IPS-18c (cell line): Measurements from ENCODE around the gene NSMCE4A.
"Not testable (repeated sequence)": the region's sequence is repeated elsewhere in the genome, so short reads cannot be mapped to it uniquely, and the experiment has no call there.

Experiments used
- H3K4me3 ChIP-seq: 2 replicates; pipeline ENCODE4 v1.7.0; 2013; ENCODE audit warnings: low read depth, mild to moderate bottlenecking, low read length, moderate library complexity; ENCODE audit not compliant: insufficient read depth
- H3K9me3 ChIP-seq: one replicate; pipeline ENCODE4 v1.6.1; 2013; ENCODE audit warnings: mild to moderate bottlenecking, low read length, moderate library complexity; ENCODE audit not compliant: control insufficient read depth, insufficient read depth

Gene NSMCE4A

GRCh38 chr10:121956111-121957061 is 18.6 kb downstream of the NSMCE4A start:
- Histone ChIP-seq H3K9me3 (no peaks in the 10 kb centered on the region), H3K4me3 (no peak overlapping the region)

GRCh38 chr10:121952226-121952625 is 22.8 kb downstream of the NSMCE4A start:
- H3K9me3 ChIP-seq, result no peaks in the 10 kb centered on the region
- H3K4me3 ChIP-seq, result no peak overlapping the region

- no peaks in the 10 kb centered on the region for H3K9me3 ChIP-seq
- H3K4me3 ChIP-seq, result no peak overlapping the region
Measured at GRCh38 chr10:121949451-121949850, 25.6 kb downstream of the NSMCE4A start.

GRCh38 chr10:121949049-121949448 is 26.0 kb downstream of the NSMCE4A start:
- Histone ChIP-seq H3K4me3 (no peak overlapping the region), H3K9me3 (no peaks in the 10 kb centered on the region)

GRCh38 chr10:121947343-121948330 is 27.4 kb downstream of the NSMCE4A start:
- Histone ChIP-seq H3K4me3 (no peak overlapping the region), H3K9me3 (no peaks in the 10 kb centered on the region)

- H3K4me3 ChIP-seq, result no peak overlapping the region
- H3K9me3 ChIP-seq, result no peaks in the 10 kb centered on the region
Measured at GRCh38 chr10:121942749-121943416, 32.1 kb downstream of the NSMCE4A start.

- no peaks in the 10 kb centered on the region for H3K9me3 ChIP-seq
- no peak overlapping the region for H3K4me3 ChIP-seq
Measured at GRCh38 chr10:121941532-121941931, 33.5 kb downstream of the NSMCE4A start.

- no peaks in the 10 kb centered on the region for H3K9me3 ChIP-seq
- no peak overlapping the region for H3K4me3 ChIP-seq
Measured at GRCh38 chr10:121936295-121936694, 38.7 kb downstream of the NSMCE4A start.

GRCh38 chr10:121935702-121936101 is 39.3 kb downstream of the NSMCE4A start:
- no peaks in the 10 kb centered on the region for H3K9me3 ChIP-seq
- H3K4me3 ChIP-seq, result no peak overlapping the region

GRCh38 chr10:121930268-121931085 is 44.5 kb downstream of the NSMCE4A start:
- H3K4me3 ChIP-seq, H3K9me3 ChIP-seq: not testable (repeated sequence)

GRCh38 chr10:121929585-121930267 is 45.3 kb downstream of the NSMCE4A start:
- not testable (repeated sequence) for H3K9me3 ChIP-seq, H3K4me3 ChIP-seq

- Histone ChIP-seq H3K9me3 (no peaks in the 10 kb centered on the region), H3K4me3 (peak overlapping the region; percentile 94)
Measured at GRCh38 chr10:121928528-121928884, 46.5 kb downstream of the NSMCE4A start.

- peak within 1 kb of the TSS; percentile 94 for H3K4me3 ChIP-seq
- no peaks in the 10 kb centered on the region for H3K9me3 ChIP-seq
Measured at GRCh38 chr10:121927841-121928527, 47.0 kb downstream of the NSMCE4A start, which contains the start of gene ATE1. Gene ATE1, minus strand, starts transcription at chr10:121928031. Its CDS starts 82 bp downstream, at chr10:121927949.

GRCh38 chr10:121927318-121927840 is 47.6 kb downstream of the NSMCE4A start:
- no peaks in the 10 kb centered on the region for H3K9me3 ChIP-seq
- H3K4me3 ChIP-seq, result peak overlapping the region; percentile 94

GRCh38 chr10:121926671-121927317 is 48.2 kb downstream of the NSMCE4A start:
- Histone ChIP-seq H3K9me3 (no peaks in the 10 kb centered on the region), H3K4me3 (peak overlapping the region; percentile 94)
